ENCODE data around the gene MOXD1.

The MOXD1 gene

GRCh38 chr6:132400883-132401617 is at the start of gene MOXD1:
TSS of gene MOXD1 (minus strand) at chr6:132401475. CDS start at chr6:132401426, 49 bp downstream.
- DNase-seq, result no peak

- no peak for DNase-seq
Observed at GRCh38 chr6:132446855-132447241, 45.6 kb upstream of the MOXD1 start.

GRCh38 chr6:132446141-132446854 is 45.0 kb upstream of the MOXD1 start:
- no peak for DNase-seq

GRCh38 chr6:132445201-132445951 is 44.1 kb upstream of the MOXD1 start:
- DNase-seq, result no peak

GRCh38 chr6:132443206-132443605 is 41.9 kb upstream of the MOXD1 start:
- no peak for DNase-seq

- DNase-seq, result no peak
Observed at GRCh38 chr6:132430110-132430509, 28.8 kb upstream of the MOXD1 start.

- DNase-seq, result no peak
Observed at GRCh38 chr6:132425176-132425575, 23.9 kb upstream of the MOXD1 start.

GRCh38 chr6:132423839-132424238 is 22.6 kb upstream of the MOXD1 start:
- no peak for DNase-seq

GRCh38 chr6:132418235-132418965 is 17.1 kb upstream of the MOXD1 start:
- DNase-seq, result no peak

GRCh38 chr6:132414761-132415160 is 13.5 kb upstream of the MOXD1 start:
- DNase-seq, result no peak

- no peak for DNase-seq
Observed at GRCh38 chr6:132414322-132414721, 13.0 kb upstream of the MOXD1 start.

- no peak for DNase-seq
Observed at GRCh38 chr6:132413499-132413802, 12.2 kb upstream of the MOXD1 start.

- DNase-seq, result no peak
Observed at GRCh38 chr6:132412656-132413498, 11.6 kb upstream of the MOXD1 start.

GRCh38 chr6:132411296-132411695 is 10.0 kb upstream of the MOXD1 start:
- DNase-seq, result no peak

GRCh38 chr6:132410830-132411229 is 9.6 kb upstream of the MOXD1 start:
- no peak for DNase-seq

GRCh38 chr6:132405143-132405915 is 4.1 kb upstream of the MOXD1 start:
- DNase-seq, result no peak

GRCh38 chr6:132404736-132405135 is 3.5 kb upstream of the MOXD1 start:
- DNase-seq, result no peak

GRCh38 chr6:132404330-132404729 is 3.1 kb upstream of the MOXD1 start:
- no peak for DNase-seq

GRCh38 chr6:132401618-132402285 is 477 bp upstream of the MOXD1 start:
- DNase-seq, result no peak

GRCh38 chr6:132400555-132400882 is 756 bp downstream of the MOXD1 start:
- no peak for DNase-seq
